Measurements from ENCODE around the gene FURIN. TPM values are rescaled to one million over a fixed set of nuclear protein-coding genes. Genes with fewer than 3 reads are reported as not detected.

The FURIN gene
- total and polyA plus RNA-seq, 9 of the 15 experiments (the other 6 are each of a cell fraction or from before 2014, with no cell fraction given): 0.92 to 99.9 (median 34.8) TPM

GRCh38 chr15:90819390-90819789 is 49.0 kb upstream of the FURIN start (continued):
- TF ChIP-seq ZBTB40 (IDR thresholded peaks at IDR 0.05) (no peak), ZBTB40 (CRISPR knock-in tag; IDR thresholded peaks at IDR 0.05) (no peak), CBX1 (IDR thresholded peaks at IDR 0.05; ENCODE audit: low read depth) (no peak), RCOR1 (IDR thresholded peaks at IDR 0.05; ENCODE audit: borderline replicate concordance in 1 of 2, low read depth in 2 of 2, low read length in 2 of 2) (no peak), PHF8 (IDR thresholded peaks at IDR 0.05; ENCODE audit: borderline replicate concordance, low read length) (no peak), MXD1 (CRISPR knock-in tag; IDR thresholded peaks at IDR 0.05; ENCODE audit: borderline replicate concordance, poor library complexity, severe bottlenecking) (no peak), LCOR (CRISPR knock-in tag; IDR thresholded peaks at IDR 0.05) (no peak), SLC30A9 (CRISPR knock-in tag; IDR thresholded peaks at IDR 0.05) (no peak), SRSF7 (optimal IDR thresholded peaks at IDR 0.05; ENCODE audit: low read depth, low read length) (no peak)

Measured in K562 (cell line).